ENCODE measurements around the gene KIAA1191.

KIAA1191 gene

DNA sequence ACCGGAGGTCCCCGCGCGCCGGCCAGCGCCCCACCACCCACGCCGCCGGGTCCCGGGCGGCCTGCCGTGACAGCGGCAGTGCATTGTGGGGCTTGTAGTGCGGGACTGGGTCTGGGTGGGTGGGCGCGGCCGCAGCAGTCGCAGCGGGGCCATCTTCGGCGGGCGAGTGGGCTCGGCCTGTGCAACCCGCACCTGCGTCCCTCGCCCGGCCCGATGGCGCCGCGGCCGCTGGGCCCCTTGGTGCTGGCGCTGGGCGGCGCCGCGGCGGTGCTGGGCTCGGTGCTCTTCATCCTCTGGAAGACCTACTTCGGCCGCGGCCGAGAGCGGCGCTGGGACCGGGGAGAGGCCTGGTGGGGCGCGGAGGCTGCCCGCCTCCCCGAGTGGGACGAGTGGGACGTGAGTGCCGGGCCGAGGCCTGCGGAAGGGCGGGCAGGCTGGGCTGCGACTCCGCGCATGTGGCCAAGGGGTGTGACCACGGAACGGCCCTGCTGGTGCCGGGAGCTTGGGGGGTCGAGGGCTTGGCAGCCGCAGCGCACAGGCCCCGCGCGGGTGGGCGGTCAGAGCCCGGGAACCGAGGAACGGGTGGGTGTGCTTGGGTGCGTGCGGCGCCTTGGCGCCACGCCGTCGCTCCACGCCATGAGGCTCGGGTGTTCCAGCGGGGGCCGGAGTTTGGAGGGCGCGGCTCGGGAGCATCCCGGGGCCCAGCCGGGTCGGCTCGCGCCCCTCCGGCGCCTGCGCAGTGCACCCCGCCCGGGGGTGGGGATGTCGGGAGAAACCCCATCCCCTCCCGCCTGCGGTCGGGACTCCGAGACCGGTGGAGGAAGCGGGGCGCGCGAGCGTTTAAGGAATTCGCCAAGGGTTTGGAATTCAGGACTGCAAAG, 4.0 kb upstream of the KIAA1191 start, which contains the start of gene ARL10:
Gene ARL10 (plus strand): TSS at position 137 of the 881 bp plus-strand sequence. CDS start 77 bp downstream, at position 214.
- peak within 1 kb of the TSS; percentile 63 for H3K4me3 ChIP-seq (ENCODE audit: low read depth, low read length)
- TF ChIP-seq, protein P1, sequence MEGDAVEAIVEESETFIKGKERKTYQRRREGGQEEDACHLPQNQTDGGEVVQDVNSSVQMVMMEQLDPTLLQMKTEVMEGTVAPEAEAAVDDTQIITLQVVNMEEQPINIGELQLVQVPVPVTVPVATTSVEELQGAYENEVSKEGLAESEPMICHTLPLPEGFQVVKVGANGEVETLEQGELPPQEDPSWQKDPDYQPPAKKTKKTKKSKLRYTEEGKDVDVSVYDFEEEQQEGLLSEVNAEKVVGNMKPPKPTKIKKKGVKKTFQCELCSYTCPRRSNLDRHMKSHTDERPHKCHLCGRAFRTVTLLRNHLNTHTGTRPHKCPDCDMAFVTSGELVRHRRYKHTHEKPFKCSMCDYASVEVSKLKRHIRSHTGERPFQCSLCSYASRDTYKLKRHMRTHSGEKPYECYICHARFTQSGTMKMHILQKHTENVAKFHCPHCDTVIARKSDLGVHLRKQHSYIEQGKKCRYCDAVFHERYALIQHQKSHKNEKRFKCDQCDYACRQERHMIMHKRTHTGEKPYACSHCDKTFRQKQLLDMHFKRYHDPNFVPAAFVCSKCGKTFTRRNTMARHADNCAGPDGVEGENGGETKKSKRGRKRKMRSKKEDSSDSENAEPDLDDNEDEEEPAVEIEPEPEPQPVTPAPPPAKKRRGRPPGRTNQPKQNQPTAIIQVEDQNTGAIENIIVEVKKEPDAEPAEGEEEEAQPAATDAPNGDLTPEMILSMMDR (IDR thresholded peaks at IDR 0.05; ENCODE audit: insufficient read depth, low read depth, low read length, missing control alignments) = no peak
- peak; percentile 51 for DNase-seq (ENCODE audit: low read depth)

DNA sequence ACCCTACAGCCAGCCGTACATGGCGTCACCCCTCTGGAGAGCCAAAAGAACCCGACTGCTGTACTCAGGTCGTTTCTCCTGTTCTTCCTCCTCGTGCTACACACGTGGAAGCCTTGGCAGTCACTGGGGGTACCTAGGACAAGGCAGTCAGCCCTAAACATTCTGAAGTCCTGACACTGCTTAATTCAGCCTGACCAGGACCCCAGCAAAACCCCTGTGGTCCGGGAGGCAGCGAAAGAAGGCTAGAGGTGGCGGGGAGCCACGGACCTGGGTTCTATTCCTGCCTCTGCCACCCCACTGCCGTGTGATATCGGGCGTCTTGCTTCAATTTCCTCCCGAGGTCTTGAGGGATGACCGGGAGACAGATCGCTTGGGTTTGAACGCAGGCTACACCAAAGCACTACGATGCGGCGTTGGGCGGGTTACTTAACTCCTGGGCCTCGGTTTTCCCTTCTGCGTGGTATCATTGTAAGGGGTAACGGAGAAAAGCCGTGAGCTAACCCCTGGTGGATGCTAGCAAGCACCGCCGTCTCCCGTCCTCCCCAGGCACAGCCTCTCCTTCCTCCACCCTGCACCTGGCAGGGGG, 3.3 kb upstream of the KIAA1191 start:
- no peak for DNase-seq (ENCODE audit: low read depth)
- peak overlapping the region; percentile 63 for H3K4me3 ChIP-seq (ENCODE audit: low read depth, low read length)
- TF ChIP-seq, protein P1 (IDR thresholded peaks at IDR 0.05; ENCODE audit: insufficient read depth, low read depth, low read length, missing control alignments) = no peak

DNA sequence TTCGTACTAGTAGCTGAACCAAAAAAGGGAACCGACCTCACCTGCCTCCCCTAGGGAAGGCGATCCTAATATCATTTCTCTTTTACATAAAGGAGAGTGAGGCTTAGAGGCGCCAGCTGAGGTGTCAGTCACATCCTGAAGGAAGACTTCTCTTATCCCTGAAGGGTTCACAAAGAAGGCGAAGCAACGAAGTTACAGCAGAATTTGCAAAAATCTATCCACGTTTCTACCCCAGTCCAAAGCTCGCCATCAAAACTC, 598 bp upstream of the KIAA1191 start:
- peak overlapping the region; percentile 93 for H3K4me3 ChIP-seq (ENCODE audit: low read depth, low read length)
- no peak for DNase-seq (ENCODE audit: low read depth)
- TF ChIP-seq, protein P1 (IDR thresholded peaks at IDR 0.05; ENCODE audit: insufficient read depth, low read depth, low read length, missing control alignments) = no peak

DNA sequence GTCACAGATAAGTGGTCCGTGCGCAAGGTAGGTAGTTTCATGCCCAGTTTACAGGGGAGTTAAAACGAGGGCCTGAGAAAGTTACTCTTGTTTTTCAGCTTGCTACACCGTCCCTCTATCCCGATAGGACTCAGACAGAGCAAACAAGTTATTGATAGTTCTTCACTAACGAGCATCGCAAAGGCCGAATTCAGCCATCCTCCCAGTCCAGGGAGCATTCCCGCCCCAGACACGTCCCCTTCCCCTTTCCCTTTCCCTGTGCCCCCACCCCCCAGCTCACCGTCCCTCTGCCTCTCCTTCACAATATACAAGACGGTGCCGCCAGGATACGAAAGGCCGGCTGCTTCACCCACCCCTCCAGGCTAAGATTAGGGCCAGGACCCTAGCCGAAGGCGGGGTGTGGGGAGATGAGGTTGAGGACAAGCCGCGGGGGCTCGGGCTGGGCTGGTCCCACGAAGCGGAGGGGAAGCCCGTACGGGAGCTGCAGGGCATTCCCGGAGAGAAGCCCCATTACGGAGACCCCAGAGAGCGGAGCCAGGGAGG, 599 bp downstream of the KIAA1191 start:
- TF ChIP-seq, protein P1 (IDR thresholded peaks at IDR 0.05; ENCODE audit: insufficient read depth, low read depth, low read length, missing control alignments) = no peak
- peak overlapping the region; percentile 93 for H3K4me3 ChIP-seq (ENCODE audit: low read depth, low read length)
- DNase-seq (ENCODE audit: low read depth) = peak; percentile 20

DNA sequence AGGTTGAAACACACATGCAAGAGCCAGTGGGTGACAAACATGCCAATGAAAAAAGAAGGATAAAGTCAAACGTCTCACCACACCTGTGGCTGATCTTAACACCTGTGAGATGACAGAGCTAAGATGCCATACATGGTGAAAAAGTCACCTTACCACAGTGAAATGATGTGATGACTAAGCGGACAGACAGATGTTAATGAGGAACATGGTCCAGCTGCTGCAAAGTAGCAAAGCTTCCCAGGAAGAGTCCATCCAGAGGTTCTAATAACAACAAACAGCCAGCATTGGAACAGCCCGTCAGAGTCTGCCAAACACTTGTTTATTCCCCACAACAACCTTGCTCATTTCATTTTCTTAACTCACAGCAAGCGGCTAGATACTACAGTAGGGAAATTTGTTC, 1.9 kb downstream of the KIAA1191 start:
- DNase-seq (ENCODE audit: low read depth) = no peak

DNA sequence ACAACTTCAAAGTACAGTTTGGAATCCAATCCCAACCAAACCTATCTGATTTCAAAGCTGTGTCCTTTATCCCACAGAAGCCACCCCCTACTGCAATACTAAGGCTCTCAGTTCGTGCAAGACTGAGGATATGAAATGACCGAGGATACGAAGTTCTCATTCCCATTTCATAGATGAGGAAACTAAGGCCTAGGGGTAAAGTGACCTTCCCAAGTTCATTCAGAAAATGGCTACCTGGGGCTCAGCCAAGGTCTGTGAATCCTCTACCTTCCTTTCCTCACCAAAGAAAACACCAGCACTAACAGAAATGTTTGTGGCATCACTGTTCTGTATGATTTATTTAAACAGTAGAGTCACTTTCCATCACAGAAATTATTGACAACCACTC, 5.4 kb downstream of the KIAA1191 start:
- no peak for DNase-seq (ENCODE audit: low read depth)
- TF ChIP-seq, protein P1 (IDR thresholded peaks at IDR 0.05; ENCODE audit: insufficient read depth, low read depth, low read length, missing control alignments) = no peak

More for the DNA sequence above, 1.9 kb downstream of the KIAA1191 start:
- TF ChIP-seq, protein P1 (IDR thresholded peaks at IDR 0.05; ENCODE audit: insufficient read depth, low read depth, low read length, missing control alignments) = no peak
- H3K4me3 ChIP-seq (ENCODE audit: low read depth, low read length) = no peak overlapping the region

More for the DNA sequence above, 5.4 kb downstream of the KIAA1191 start:
- no peak overlapping the region for H3K4me3 ChIP-seq (ENCODE audit: low read depth, low read length)
